Osteoblast (primary cell): ENCODE data around the gene NAV2. TPM values are rescaled to one million over a fixed set of nuclear protein-coding genes. Genes with fewer than 3 reads are reported as not detected.

Experiments used
- DNase-seq: peaks from one replicate; pipeline ENCODE4 v3.0.0; 2011; ENCODE audit warnings: low spot score, mixed read lengths; ENCODE audit not compliant: insufficient read length; ENCODE audit errors: missing footprints
- H2AFZ ChIP-seq: 2 replicates; pipeline ENCODE4 v1.6.0; 2011; ENCODE audit warnings: mild to moderate bottlenecking, low read length
- H3K27ac ChIP-seq: 2 replicates; pipeline ENCODE4 v1.5.1; 2011; ENCODE audit warnings: mild to moderate bottlenecking, low read depth, low read length, moderate library complexity
- H3K27me3 ChIP-seq: 2 replicates; pipeline ENCODE4 v1.6.0; 2012; ENCODE audit warnings: mild to moderate bottlenecking, control low read depth, inconsistent platforms, low read length, moderate library complexity; ENCODE audit not compliant: insufficient read depth
- H3K36me3 ChIP-seq: 2 replicates; pipeline ENCODE4 v1.5.1; 2011; ENCODE audit warnings: mild to moderate bottlenecking, low read length, control low read depth, moderate library complexity; ENCODE audit not compliant: insufficient read depth
- H3K4me1 ChIP-seq: 2 replicates; pipeline ENCODE4 v1.5.1; 2011; ENCODE audit warnings: mild to moderate bottlenecking, low read length, control low read depth, moderate library complexity; ENCODE audit not compliant: insufficient read depth
- H3K4me2 ChIP-seq: 2 replicates; pipeline ENCODE4 v1.6.0; 2011; ENCODE audit warnings: mild to moderate bottlenecking, low read length; ENCODE audit not compliant: insufficient read depth
- H3K4me3 ChIP-seq: fragments of 200-600 bp; sonication (generic); 3 replicates; pipeline ENCODE4 v1.5.1; 2012; ENCODE audit warnings: mild to moderate bottlenecking, low read length, inconsistent platforms; ENCODE audit not compliant: insufficient read depth
- H3K79me2 ChIP-seq: 2 replicates; pipeline ENCODE4 v1.6.0; 2012; ENCODE audit warnings: mild to moderate bottlenecking, low read length, control low read depth, inconsistent platforms; ENCODE audit not compliant: insufficient read depth
- H3K9me3 ChIP-seq: 2 replicates; pipeline ENCODE4 v1.5.1; 2011; ENCODE audit warnings: low read depth, low read length, control low read depth
- H4K20me1 ChIP-seq: 2 replicates; pipeline ENCODE4 v1.6.0; 2012; ENCODE audit warnings: mild to moderate bottlenecking, low read length, control low read depth; ENCODE audit not compliant: insufficient read depth
- CTCF ChIP-seq: IDR thresholded peaks from 2 replicates; pipeline ENCODE4 v1.5.1; 2011; ENCODE audit warnings: mild to moderate bottlenecking, low read depth, low read length, moderate library complexity; ENCODE audit errors: extremely low read depth
- total RNA-seq: library from RNA; depleted of rRNA; stranded (reverse); fragments of >200 nt; gene quantifications from 2 replicates; pipeline ENCODE4 v1.2.3, GENCODE V29; 2012

NAV2 gene
- total RNA-seq, 1 donor: 8.7 TPM

GRCh38 chr11:19878520-19878919 is 165.9 kb downstream of the NAV2 start:
- H3K4me1 ChIP-seq: no peaks in the 10 kb centered on the region
- no peak for DNase-seq
- no peak overlapping the region for H3K4me3 ChIP-seq
- H3K27me3 ChIP-seq: no peaks in the 10 kb centered on the region
- H3K4me2 ChIP-seq: no peak overlapping the region
- H3K79me2 ChIP-seq: peaks cover 25% of the 10 kb centered on the region
- peaks cover 25% of the 10 kb centered on the region for H3K36me3 ChIP-seq
- H4K20me1 ChIP-seq: no peaks in the 10 kb centered on the region
- no peak overlapping the region for H3K27ac ChIP-seq
- no peak for TF ChIP-seq CTCF
- H2AFZ ChIP-seq: no peak overlapping the region
- H3K9me3 ChIP-seq: no peaks in the 10 kb centered on the region

- Histone ChIP-seq H2AFZ (no peak overlapping the region), H3K27me3 (no peaks in the 10 kb centered on the region), H3K36me3 (peaks cover 33% of the 10 kb centered on the region), H3K4me1 (no peaks in the 10 kb centered on the region), H3K27ac (no peak overlapping the region), H3K4me3 (no peak overlapping the region), H3K9me3 (no peaks in the 10 kb centered on the region), H3K79me2 (peaks cover 24% of the 10 kb centered on the region), H3K4me2 (no peak overlapping the region), H4K20me1 (no peaks in the 10 kb centered on the region)
- no peak for TF ChIP-seq CTCF
- no peak for DNase-seq
Measured at GRCh38 chr11:19879307-19880087, 166.9 kb downstream of the NAV2 start.

- Histone ChIP-seq H3K79me2 (peaks cover 24% of the 10 kb centered on the region), H3K9me3 (no peaks in the 10 kb centered on the region), H2AFZ (no peak overlapping the region), H4K20me1 (no peaks in the 10 kb centered on the region), H3K4me1 (no peaks in the 10 kb centered on the region), H3K4me2 (no peak overlapping the region), H3K27me3 (no peaks in the 10 kb centered on the region), H3K27ac (no peak overlapping the region), H3K4me3 (no peak overlapping the region), H3K36me3 (peaks cover 39% of the 10 kb centered on the region)
- no peak for DNase-seq
- TF ChIP-seq CTCF: no peak
Measured at GRCh38 chr11:19880088-19880345, 167.4 kb downstream of the NAV2 start.

- Histone ChIP-seq H4K20me1 (no peaks in the 10 kb centered on the region), H3K27ac (no peak overlapping the region), H3K36me3 (peaks cover 42% of the 10 kb centered on the region), H2AFZ (no peak overlapping the region), H3K9me3 (no peaks in the 10 kb centered on the region), H3K4me2 (no peak overlapping the region), H3K4me1 (no peaks in the 10 kb centered on the region), H3K79me2 (peaks cover 25% of the 10 kb centered on the region), H3K27me3 (no peaks in the 10 kb centered on the region), H3K4me3 (no peak overlapping the region)
- TF ChIP-seq CTCF: no peak
- DNase-seq: no peak
Measured at GRCh38 chr11:19881177-19881576, 168.5 kb downstream of the NAV2 start.
